GM12891 (cell line): ENCODE measurements around the gene CATSPER2.
"Not testable (repeated sequence)": the region's sequence is repeated elsewhere in the genome, so short reads cannot be mapped to it uniquely, and the experiment has no call there.

Experiments
- PAX5 ChIP-seq: IDR thresholded peaks from 2 replicates; pipeline ENCODE4 v1.6.1; 2011; ENCODE audit warnings: low read length, moderate library complexity, mild to moderate bottlenecking; ENCODE audit not compliant: insufficient read depth, severe bottlenecking
- POLR2A ChIP-seq: IDR thresholded peaks from 2 replicates; pipeline ENCODE4 v1.6.1; 2011; ENCODE audit warnings: low read depth, low read length, control low read depth
- POLR2AphosphoS5 ChIP-seq: IDR thresholded peaks from 2 replicates; pipeline ENCODE4 v1.6.1; 2011; ENCODE audit warnings: low read depth, low read length, control low read depth
- SPI1 ChIP-seq: IDR thresholded peaks from 2 replicates; pipeline ENCODE4 v1.6.1; 2011; ENCODE audit warnings: low read depth, low read length, control low read depth
- TAF1 ChIP-seq: IDR thresholded peaks from 2 replicates; pipeline ENCODE4 v1.6.1; 2011; ENCODE audit warnings: low read depth, low read length, control low read depth

GRCh38 chr15:43626937-43627336 lies 21.7 kb downstream of the CATSPER2 start:
- TF ChIP-seq POLR2AphosphoS5, POLR2A, TAF1, SPI1, PAX5: not testable (repeated sequence)
